Heart right ventricle (tissue), 16 donors: ENCODE results near the gene FBP1. TPM values are rescaled to one million over a fixed set of nuclear protein-coding genes. Genes with fewer than 3 reads are reported as not detected.

ENCODE experiments used
- ATAC-seq, 8 donors: fragments of 200-7000 bp; cut with Tn5 transposase; one replicate each; pipeline ENCODE4 v1.9.1; 2020; ENCODE audit warnings: mild to moderate bottlenecking in 8 of 8, moderate library complexity in 8 of 8, moderate number of reproducible peaks in 1 of 8
- DNase-seq, 2 donors: peaks; one replicate each; pipeline ENCODE4 v3.0.0-alpha.2; 2020
- H3K27ac ChIP-seq, 10 donors: fragments of 200-600 bp; sonication (generic) in 2 of 10; one replicate each; pipeline versions ENCODE4 v1.5.0 to v1.8.0; 2020 to 2022; ENCODE audit warnings: mild to moderate bottlenecking in 3 of 10
- H3K27me3 ChIP-seq, 7 donors: fragments of 200-600 bp; one replicate each; pipeline ENCODE4 v1.8.0; 2021 to 2022; ENCODE audit warnings: mild to moderate bottlenecking in 2 of 7
- H3K36me3 ChIP-seq, 9 donors: fragments of 200-600 bp; sonication (generic) in 1 of 9; one replicate each; pipeline versions ENCODE4 v1.5.0 to v1.8.0; 2020 to 2022; ENCODE audit warnings: mild to moderate bottlenecking in 2 of 9
- H3K4me1 ChIP-seq, 9 donors: fragments of 200-600 bp; sonication (generic) in 1 of 9; one replicate each; pipeline versions ENCODE4 v1.5.0 to v1.8.0; 2020 to 2022; ENCODE audit warnings: mild to moderate bottlenecking in 4 of 9
- H3K4me3 ChIP-seq, 10 donors: fragments of 200-600 bp; sonication (generic) in 2 of 10; one replicate each; pipeline versions ENCODE4 v1.5.0 to v1.8.0; 2020 to 2022; ENCODE audit warnings: mild to moderate bottlenecking in 7 of 10, moderate library complexity in 2 of 10
- H3K9me3 ChIP-seq, 11 donors: fragments of 200-600 bp in 10 of 11; sonication (generic) in 2 of 11; one replicate each; pipeline versions ENCODE4 v1.5.0 to v1.8.0; 2013 to 2022; ENCODE audit warnings: mild to moderate bottlenecking in 2 of 11, control low read depth in 1 of 11, moderate library complexity in 1 of 11
- WGBS, 2 donors: extraction: QIAGEN DNeasy Blood & Tissue Kit; methylation state at CpG; one replicate each; pipeline ENCODE4 v1.1.7; 2013; ENCODE audit warnings: inconsistent platforms in 1 of 2; 5-methylcytosine and 5-hydroxymethylcytosine counted together
- intact Hi-C, 10 donors: fragments of 100-400 bp; cut with DNase I; formaldehyde crosslinking; loops; one replicate each; pipeline versions ENCODE4 v1.11.1 to v1.14.2; 2022
- polyA plus RNA-seq, 2 donors: library from polyadenylated mRNA; stranded (reverse); fragments of 200-250 nt; gene quantifications; one replicate each; pipeline ENCODE4 v1.2.3, GENCODE V29; 2013
- total RNA-seq, 10 donors: library from RNA; stranded (reverse); fragmentation: NEBNext Ultra II Directional in 3 of 10; extraction: Animal tissue kit (Norgen Biotek cat#: 25700) in 3 of 10; gene quantifications; one replicate each; pipeline versions ENCODE4 v1.2.1 to v1.2.4, GENCODE V29; 2021 to 2023
- TF ChIP-seq, protein P1 (sequence below), 9 donors: fragments of 200-600 bp; sonication (generic) in 2 of 9; IDR thresholded peaks; one replicate each; pipeline versions ENCODE4 v1.5.0 to v1.8.0; 2021 to 2022; ENCODE audit warnings: antibody characterized with exemption in 9 of 9, mild to moderate bottlenecking in 5 of 9, moderate library complexity in 1 of 9
- donor health status: Arrhythmogenic right ventricular cardiomyopathy.
- donor health status: ischemic (EF 13 %, LVEDD 7.1; RV severe dilation, severe dysfunction).
- donor health status: healthy with polysubstance abuse.
- donor health status: DM: no; HTN: yes; CAD: no.
- donor health status: DM: no; HTN: no; CAD: no.
- donor health status: ischemic (EF 25% LVEDD 6.9; RV normal size, moderate dysfunction).
- donor health status: ischemic (EF 25% LVEDD 5.7; RV mildly dilated, moderate dysfunction).
- donor health status: healthy.
- donor health status: DM: yes; HTN: yes; CAD: no.
- donor health status: Ischemic cardiomyopathy.
- donor health status: ischemic (EF 35%, LVEDD 5.7; RV mildly dilated, moderate dysfunction).
- donor health status: nonischemic (EF 11% LVEDD 7.7; RV severe dilation, severe dysfunction).
- donor health status: DM: yes; HTN: yes; CAD: no.
- donor health status: PGD.
- donor health status: ischemic (EF 29% LVEDD 5.4; RV normal size, mild dysfunction).
- donor health status: nonischemic (EF 23%, LVEDD 6.1; RV moderate dilation, normal function).

The FBP1 gene
- total and polyA plus RNA-seq, 12 donors, result 0.16 to 9.7 (median 0.57) TPM

- no peak overlapping the region for H3K27ac ChIP-seq
- 79 to 84% methylated on average over 9 of the region's 9 CpGs for WGBS, 2 donors
- TF ChIP-seq, protein P1, sequence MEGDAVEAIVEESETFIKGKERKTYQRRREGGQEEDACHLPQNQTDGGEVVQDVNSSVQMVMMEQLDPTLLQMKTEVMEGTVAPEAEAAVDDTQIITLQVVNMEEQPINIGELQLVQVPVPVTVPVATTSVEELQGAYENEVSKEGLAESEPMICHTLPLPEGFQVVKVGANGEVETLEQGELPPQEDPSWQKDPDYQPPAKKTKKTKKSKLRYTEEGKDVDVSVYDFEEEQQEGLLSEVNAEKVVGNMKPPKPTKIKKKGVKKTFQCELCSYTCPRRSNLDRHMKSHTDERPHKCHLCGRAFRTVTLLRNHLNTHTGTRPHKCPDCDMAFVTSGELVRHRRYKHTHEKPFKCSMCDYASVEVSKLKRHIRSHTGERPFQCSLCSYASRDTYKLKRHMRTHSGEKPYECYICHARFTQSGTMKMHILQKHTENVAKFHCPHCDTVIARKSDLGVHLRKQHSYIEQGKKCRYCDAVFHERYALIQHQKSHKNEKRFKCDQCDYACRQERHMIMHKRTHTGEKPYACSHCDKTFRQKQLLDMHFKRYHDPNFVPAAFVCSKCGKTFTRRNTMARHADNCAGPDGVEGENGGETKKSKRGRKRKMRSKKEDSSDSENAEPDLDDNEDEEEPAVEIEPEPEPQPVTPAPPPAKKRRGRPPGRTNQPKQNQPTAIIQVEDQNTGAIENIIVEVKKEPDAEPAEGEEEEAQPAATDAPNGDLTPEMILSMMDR (IDR thresholded peaks at IDR 0.05), result no peak
- H3K9me3 ChIP-seq, result no peaks in the 10 kb centered on the region
- DNase-seq, result no peak
- H3K4me3 ChIP-seq, result no peak overlapping the region
- H3K4me1 ChIP-seq, result no peaks in the 10 kb centered on the region
- no peaks in the 10 kb centered on the region for H3K36me3 ChIP-seq
- H3K27me3 ChIP-seq, result peaks cover 0 to 30% (median 12%) of the 10 kb centered on the region in 7 donors
- intact Hi-C loops, result no loop called here
- ATAC-seq, result no peak
These were observed 50.6 kb downstream of the FBP1 start for GRCh38 chr9:94588681-94589080.

DNA sequence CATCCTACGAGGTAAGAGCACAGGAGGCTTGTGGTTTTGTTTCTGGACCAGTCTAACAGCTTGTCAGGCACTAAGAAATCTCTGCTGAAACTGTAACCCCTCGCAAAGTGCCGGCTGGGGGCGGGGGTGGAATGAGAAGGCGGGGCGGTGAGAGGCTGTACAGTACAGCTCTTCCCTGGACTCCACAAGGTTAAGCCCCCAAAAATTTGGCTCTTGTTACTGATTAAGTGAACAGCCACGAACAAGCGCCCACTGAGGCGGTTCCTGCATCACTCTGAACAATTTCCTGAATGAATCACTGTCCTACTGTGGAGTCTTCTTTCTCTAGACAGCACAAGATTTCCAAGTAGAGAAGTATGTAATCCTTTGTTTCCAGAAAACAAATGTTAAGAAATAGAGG lies 52.5 kb downstream of the FBP1 start:
- no peaks in the 10 kb centered on the region for H3K9me3 ChIP-seq
- no peaks in the 10 kb centered on the region for H3K4me1 ChIP-seq
- intact Hi-C loops, result no loop called here
- no peak overlapping the region for H3K4me3 ChIP-seq
- ATAC-seq (no peak), DNase-seq (no peak)
- 47 to 55% methylated on average over 9 of the region's 9 CpGs for WGBS, 2 donors
- H3K27me3 ChIP-seq, result peaks cover 0 to 25% (median 12%) of the 10 kb centered on the region in 7 donors
- H3K27ac ChIP-seq, result no peak overlapping the region
- TF ChIP-seq, protein P1 (IDR thresholded peaks at IDR 0.05), result no peak
- H3K36me3 ChIP-seq, result no peaks in the 10 kb centered on the region

GRCh38 chr9:94586316-94586715 lies 53.0 kb downstream of the FBP1 start:
- no peak for DNase-seq
- H3K4me3 ChIP-seq, result no peak overlapping the region
- peaks cover 0 to 25% (median 9%) of the 10 kb centered on the region in 7 donors for H3K27me3 ChIP-seq
- no peak for ATAC-seq
- H3K9me3 ChIP-seq, result no peaks in the 10 kb centered on the region
- intact Hi-C loops, result no loop called here
- TF ChIP-seq, protein P1 (IDR thresholded peaks at IDR 0.05), result no peak
- H3K36me3 ChIP-seq, result no peaks in the 10 kb centered on the region
- no peak overlapping the region for H3K27ac ChIP-seq
- WGBS, 2 donors, result 84 to 87% methylated on average over 4 of the region's 4 CpGs
- no peaks in the 10 kb centered on the region for H3K4me1 ChIP-seq

- no peaks in the 10 kb centered on the region for H3K36me3 ChIP-seq
- intact Hi-C loops, result no loop called here
- DNase-seq (no peak), ATAC-seq (no peak)
- WGBS, 2 donors, result 83 to 84% methylated on average over 6 of the region's 6 CpGs
- no peaks in the 10 kb centered on the region for H3K9me3 ChIP-seq
- H3K27ac ChIP-seq, result no peak overlapping the region
- H3K27me3 ChIP-seq, result peaks cover 0 to 25% (median 6%) of the 10 kb centered on the region in 7 donors
- H3K4me3 ChIP-seq, result no peak overlapping the region
- TF ChIP-seq, protein P1 (IDR thresholded peaks at IDR 0.05), result no peak
- H3K4me1 ChIP-seq, result no peaks in the 10 kb centered on the region
These were observed 54.8 kb downstream of the FBP1 start for GRCh38 chr9:94584555-94584954.
